Stimulated activated naive CD8-positive, alpha-beta T cell treated with anti-CD3 and anti-CD28 coated beads, Interleukin-15, amount 100 ng/mL, for 72 hours (primary cell): ENCODE data around the gene ANKFN1.
A peak's percentile ranks its signal among the peaks of the same experiment; 100 is the strongest.

Experiments used
- ATAC-seq: fragments of 150-1000 bp; cut with Tn5 transposase; 2 replicates; pipeline ENCODE4 v1.10.0; 2021; ENCODE audit warnings: mild to moderate bottlenecking, moderate library complexity
- DNase-seq, 2 donors: peaks; one replicate each; pipeline ENCODE4 v3.0.0; 2021 to 2022
- H3K27ac Mint-ChIP-seq, 2 donors: one replicate each; pipeline ENCODE4 v1.8.0; 2022; ENCODE audit warnings: mild to moderate bottlenecking in 2 of 2, mixed read lengths in 2 of 2, moderate library complexity in 2 of 2
- H3K27me3 Mint-ChIP-seq: one replicate; pipeline ENCODE4 v1.8.0; 2022; ENCODE audit warnings: mixed read lengths
- H3K4me1 Mint-ChIP-seq: one replicate; pipeline ENCODE4 v1.8.0; 2022; ENCODE audit warnings: mild to moderate bottlenecking, mixed read lengths
- H3K4me3 Mint-ChIP-seq, 2 donors: one replicate each; pipeline ENCODE4 v1.8.0; 2022; ENCODE audit warnings: mild to moderate bottlenecking in 2 of 2, mixed read lengths in 2 of 2, moderate library complexity in 1 of 2
- H3K9me3 Mint-ChIP-seq, 2 donors: one replicate each; pipeline ENCODE4 v1.8.0; 2022; ENCODE audit warnings: mixed read lengths in 2 of 2

The ANKFN1 gene

GRCh38 chr17:56160422-56160821, 7.1 kb downstream of the ANKFN1 start:
- H3K4me1 Mint-ChIP-seq: no peaks in the 10 kb centered on the region
- H3K27ac Mint-ChIP-seq: peak overlapping the region in 1 of 2 donors; percentile 15
- H3K4me3 Mint-ChIP-seq: no peak overlapping the region
- peaks cover 13% of the 10 kb centered on the region for H3K27me3 Mint-ChIP-seq
- ATAC-seq (no peak), DNase-seq (no peak)
- no peaks in the 10 kb centered on the region for H3K9me3 Mint-ChIP-seq

GRCh38 chr17:56165072-56165641, 11.9 kb downstream of the ANKFN1 start:
- H3K4me3 Mint-ChIP-seq: no peak overlapping the region
- H3K27ac Mint-ChIP-seq: no peak overlapping the region
- no peaks in the 10 kb centered on the region for H3K27me3 Mint-ChIP-seq
- ATAC-seq: no peak
- no peaks in the 10 kb centered on the region for H3K9me3 Mint-ChIP-seq
- H3K4me1 Mint-ChIP-seq: no peaks in the 10 kb centered on the region
- DNase-seq: no peak

GRCh38 chr17:56167491-56167890, 14.2 kb downstream of the ANKFN1 start:
- H3K27ac Mint-ChIP-seq: no peak overlapping the region
- no peak for DNase-seq
- ATAC-seq: no peak
- H3K27me3 Mint-ChIP-seq: no peaks in the 10 kb centered on the region
- H3K9me3 Mint-ChIP-seq: no peaks in the 10 kb centered on the region
- no peaks in the 10 kb centered on the region for H3K4me1 Mint-ChIP-seq
- no peak overlapping the region for H3K4me3 Mint-ChIP-seq

GRCh38 chr17:56169621-56170020, 16.3 kb downstream of the ANKFN1 start:
- Mint-ChIP-seq H3K9me3 (no peaks in the 10 kb centered on the region), H3K27me3 (peaks cover 9% of the 10 kb centered on the region), H3K27ac (peak overlapping the region in 1 of 2 donors; percentile 9), H3K4me1 (no peaks in the 10 kb centered on the region), H3K4me3 (no peak overlapping the region)
- ATAC-seq (no peak), DNase-seq (no peak)

GRCh38 chr17:56171186-56171959, 18.1 kb downstream of the ANKFN1 start:
- DNase-seq (no peak), ATAC-seq (no peak)
- Mint-ChIP-seq H3K27me3 (peaks cover 20% of the 10 kb centered on the region), H3K27ac (no peak overlapping the region), H3K9me3 (no peaks in the 10 kb centered on the region), H3K4me3 (no peak overlapping the region), H3K4me1 (no peaks in the 10 kb centered on the region)

- DNase-seq (no peak), ATAC-seq (no peak)
- no peaks in the 10 kb centered on the region for H3K9me3 Mint-ChIP-seq
- no peak overlapping the region for H3K27ac Mint-ChIP-seq
- H3K4me1 Mint-ChIP-seq: no peaks in the 10 kb centered on the region
- no peak overlapping the region for H3K4me3 Mint-ChIP-seq
- H3K27me3 Mint-ChIP-seq: peaks cover 20% of the 10 kb centered on the region
Observed at GRCh38 chr17:56172517-56172982, 19.3 kb downstream of the ANKFN1 start.

- H3K9me3 Mint-ChIP-seq: no peaks in the 10 kb centered on the region
- no peak for ATAC-seq
- peaks cover 20% of the 10 kb centered on the region for H3K27me3 Mint-ChIP-seq
Observed at GRCh38 chr17:56173026-56173425, 19.8 kb downstream of the ANKFN1 start.

GRCh38 chr17:56173958-56174835, 20.9 kb downstream of the ANKFN1 start:
- ATAC-seq (peak; percentile 23), DNase-seq (no peak)
- H3K27ac Mint-ChIP-seq: peak overlapping the region in 1 of 2 donors; percentile 52
- H3K4me1 Mint-ChIP-seq: no peaks in the 10 kb centered on the region
- H3K27me3 Mint-ChIP-seq: peaks cover 20% of the 10 kb centered on the region
- H3K4me3 Mint-ChIP-seq: no peak overlapping the region
- H3K9me3 Mint-ChIP-seq: no peaks in the 10 kb centered on the region

More at GRCh38 chr17:56173026-56173425, 19.8 kb downstream of the ANKFN1 start:
- no peak for DNase-seq
- no peak overlapping the region for H3K4me3 Mint-ChIP-seq
- H3K4me1 Mint-ChIP-seq: no peaks in the 10 kb centered on the region
- H3K27ac Mint-ChIP-seq: peak overlapping the region in 1 of 2 donors; percentile 4

- ATAC-seq: peak; percentile 70
- Mint-ChIP-seq H3K27me3 (peaks cover 20% of the 10 kb centered on the region), H3K4me1 (no peaks in the 10 kb centered on the region), H3K27ac (no peak overlapping the region), H3K4me3 (no peak overlapping the region), H3K9me3 (no peaks in the 10 kb centered on the region)
- DNase-seq: no peak
Observed at GRCh38 chr17:56175299-56175955, 22.2 kb downstream of the ANKFN1 start.

- no peaks in the 10 kb centered on the region for H3K4me1 Mint-ChIP-seq
- H3K27ac Mint-ChIP-seq: no peak overlapping the region
- ATAC-seq: no peak
- H3K9me3 Mint-ChIP-seq: no peaks in the 10 kb centered on the region
- no peak overlapping the region for H3K4me3 Mint-ChIP-seq
- DNase-seq: no peak
- peaks cover 20% of the 10 kb centered on the region for H3K27me3 Mint-ChIP-seq
Observed at GRCh38 chr17:56176091-56176490, 22.8 kb downstream of the ANKFN1 start.

- ATAC-seq (no peak), DNase-seq (no peak)
- no peak overlapping the region for H3K4me3 Mint-ChIP-seq
- peaks cover 20% of the 10 kb centered on the region for H3K27me3 Mint-ChIP-seq
- no peak overlapping the region for H3K27ac Mint-ChIP-seq
- H3K4me1 Mint-ChIP-seq: no peaks in the 10 kb centered on the region
- no peaks in the 10 kb centered on the region for H3K9me3 Mint-ChIP-seq
Observed at GRCh38 chr17:56177361-56177760, 24.1 kb downstream of the ANKFN1 start.

GRCh38 chr17:56178203-56178602, 24.9 kb downstream of the ANKFN1 start:
- DNase-seq: no peak
- H3K27me3 Mint-ChIP-seq: peaks cover 20% of the 10 kb centered on the region
- ATAC-seq: no peak
- H3K4me1 Mint-ChIP-seq: no peaks in the 10 kb centered on the region
- no peaks in the 10 kb centered on the region for H3K9me3 Mint-ChIP-seq
- no peak overlapping the region for H3K27ac Mint-ChIP-seq
- H3K4me3 Mint-ChIP-seq: no peak overlapping the region

- H3K4me1 Mint-ChIP-seq: no peaks in the 10 kb centered on the region
- peaks cover 14% of the 10 kb centered on the region for H3K27me3 Mint-ChIP-seq
- DNase-seq: no peak
- H3K27ac Mint-ChIP-seq: no peak overlapping the region
- no peak for ATAC-seq
- H3K4me3 Mint-ChIP-seq: no peak overlapping the region
- no peaks in the 10 kb centered on the region for H3K9me3 Mint-ChIP-seq
Observed at GRCh38 chr17:56182081-56182480, 28.8 kb downstream of the ANKFN1 start.

- ATAC-seq (no peak), DNase-seq (no peak)
- Mint-ChIP-seq H3K4me1 (no peaks in the 10 kb centered on the region), H3K27ac (no peak overlapping the region), H3K4me3 (no peak overlapping the region), H3K27me3 (peaks cover 14% of the 10 kb centered on the region), H3K9me3 (no peaks in the 10 kb centered on the region)
Observed at GRCh38 chr17:56184650-56185049, 31.4 kb downstream of the ANKFN1 start.

- DNase-seq (no peak), ATAC-seq (no peak)
- H3K4me3 Mint-ChIP-seq: no peak overlapping the region
- peaks cover 14% of the 10 kb centered on the region for H3K27me3 Mint-ChIP-seq
- H3K9me3 Mint-ChIP-seq: no peaks in the 10 kb centered on the region
- H3K4me1 Mint-ChIP-seq: no peaks in the 10 kb centered on the region
- no peak overlapping the region for H3K27ac Mint-ChIP-seq
Observed at GRCh38 chr17:56185491-56186221, 32.4 kb downstream of the ANKFN1 start.
